ENCODE results near the gene KRT86. TPM values are rescaled to one million over a fixed set of nuclear protein-coding genes. Genes with fewer than 3 reads are reported as not detected.

KRT86 gene
- total RNA-seq, 3 donors from 2014 or later (not counting 1 experiment from before 2014, with no cell fraction given) = 2.0 to 3.6 (median 2.7) TPM

- H3K4me1 ChIP-seq (ENCODE audit: control insufficient read depth, insufficient read depth, low read length) = peaks cover 33% of the 10 kb centered on the region
- intact Hi-C loops (cut with micrococcal nuclease) = loop anchor here (5.0 to 10.0 kb wide), 2 partner anchors 49 to 214 kb away; no protein-coding TSS in a partner anchor
- TF ChIP-seq, protein P1, sequence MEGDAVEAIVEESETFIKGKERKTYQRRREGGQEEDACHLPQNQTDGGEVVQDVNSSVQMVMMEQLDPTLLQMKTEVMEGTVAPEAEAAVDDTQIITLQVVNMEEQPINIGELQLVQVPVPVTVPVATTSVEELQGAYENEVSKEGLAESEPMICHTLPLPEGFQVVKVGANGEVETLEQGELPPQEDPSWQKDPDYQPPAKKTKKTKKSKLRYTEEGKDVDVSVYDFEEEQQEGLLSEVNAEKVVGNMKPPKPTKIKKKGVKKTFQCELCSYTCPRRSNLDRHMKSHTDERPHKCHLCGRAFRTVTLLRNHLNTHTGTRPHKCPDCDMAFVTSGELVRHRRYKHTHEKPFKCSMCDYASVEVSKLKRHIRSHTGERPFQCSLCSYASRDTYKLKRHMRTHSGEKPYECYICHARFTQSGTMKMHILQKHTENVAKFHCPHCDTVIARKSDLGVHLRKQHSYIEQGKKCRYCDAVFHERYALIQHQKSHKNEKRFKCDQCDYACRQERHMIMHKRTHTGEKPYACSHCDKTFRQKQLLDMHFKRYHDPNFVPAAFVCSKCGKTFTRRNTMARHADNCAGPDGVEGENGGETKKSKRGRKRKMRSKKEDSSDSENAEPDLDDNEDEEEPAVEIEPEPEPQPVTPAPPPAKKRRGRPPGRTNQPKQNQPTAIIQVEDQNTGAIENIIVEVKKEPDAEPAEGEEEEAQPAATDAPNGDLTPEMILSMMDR (IDR thresholded peaks at IDR 0.05) = no peak
- H3K4me3 ChIP-seq (ENCODE audit: low read length) = no peak overlapping the region
- Mint-ChIP-seq H3K9me3 (no peaks in the 10 kb centered on the region), H3K36me3 (no peaks in the 10 kb centered on the region), H3K27ac (no peak overlapping the region), H3K27me3 (ENCODE audit: low read depth in 2 of 2) (peaks cover 44 to 49% of the 10 kb centered on the region in 2 donors), H3K4me1 (peaks cover 29 to 34% of the 10 kb centered on the region in 2 donors), H3K4me3 (no peak overlapping the region)
- WGBS (ENCODE audit: insufficient coverage) = 60% methylated on average over 2 of the region's 3 CpGs
- DNase-seq (no peak), ATAC-seq (no peak)
- H3K36me3 ChIP-seq (ENCODE audit: control insufficient read depth, insufficient read depth, low read length) = no peaks in the 10 kb centered on the region
- peaks cover 60% of the 10 kb centered on the region for H3K27me3 ChIP-seq (ENCODE audit: control insufficient read depth, insufficient read depth, low read length)
- no peak overlapping the region for H3K27ac ChIP-seq (ENCODE audit: low read length)
- no peaks in the 10 kb centered on the region for H3K9me3 ChIP-seq (ENCODE audit: control insufficient read depth, insufficient read depth, low read length)
Measured at GRCh38 chr12:52353766-52354165, 79.3 kb downstream of the KRT86 start.

GRCh38 chr12:52354200-52354599 lies 79.8 kb downstream of the KRT86 start:
- TF ChIP-seq, protein P1 (IDR thresholded peaks at IDR 0.05) = no peak
- ATAC-seq = no peak
- H3K9me3 Mint-ChIP-seq = no peaks in the 10 kb centered on the region
- H3K36me3 Mint-ChIP-seq = no peaks in the 10 kb centered on the region
- no peaks in the 10 kb centered on the region for H3K36me3 ChIP-seq (ENCODE audit: control insufficient read depth, insufficient read depth, low read length)
- no peak overlapping the region for H3K27ac Mint-ChIP-seq
- H3K27me3 ChIP-seq (ENCODE audit: control insufficient read depth, insufficient read depth, low read length) = peaks cover 60% of the 10 kb centered on the region
- peaks cover 44 to 47% of the 10 kb centered on the region in 2 donors for H3K27me3 Mint-ChIP-seq (ENCODE audit: low read depth in 2 of 2)
- intact Hi-C loops (cut with micrococcal nuclease) = loop anchor here (5.0 to 10.0 kb wide), 2 partner anchors 49 to 213 kb away; no protein-coding TSS in a partner anchor
- DNase-seq = no peak
- no peaks in the 10 kb centered on the region for H3K9me3 ChIP-seq (ENCODE audit: control insufficient read depth, insufficient read depth, low read length)
- no peak overlapping the region for H3K27ac ChIP-seq (ENCODE audit: low read length)
- peaks cover 33 to 38% of the 10 kb centered on the region in 2 donors for H3K4me1 Mint-ChIP-seq
- H3K4me3 Mint-ChIP-seq = no peak overlapping the region
- WGBS (ENCODE audit: insufficient coverage) = 46% methylated on average over 4 of the region's 5 CpGs
- peaks cover 38% of the 10 kb centered on the region for H3K4me1 ChIP-seq (ENCODE audit: control insufficient read depth, insufficient read depth, low read length)
- no peak overlapping the region for H3K4me3 ChIP-seq (ENCODE audit: low read length)

GRCh38 chr12:52355176-52355575 lies 80.7 kb downstream of the KRT86 start:
- Mint-ChIP-seq H3K27ac (no peak overlapping the region), H3K27me3 (ENCODE audit: low read depth in 2 of 2) (peaks cover 50 to 53% of the 10 kb centered on the region in 2 donors), H3K4me1 (peaks cover 43 to 48% of the 10 kb centered on the region in 2 donors), H3K4me3 (no peak overlapping the region), H3K36me3 (no peaks in the 10 kb centered on the region), H3K9me3 (no peaks in the 10 kb centered on the region)
- peaks cover 47% of the 10 kb centered on the region for H3K4me1 ChIP-seq (ENCODE audit: control insufficient read depth, insufficient read depth, low read length)
- no peak overlapping the region for H3K27ac ChIP-seq (ENCODE audit: low read length)
- intact Hi-C loops (cut with micrococcal nuclease) = loop anchor here (10.0 kb wide), 1 partner anchor 50 kb away; no protein-coding TSS in a partner anchor
- H3K9me3 ChIP-seq (ENCODE audit: control insufficient read depth, insufficient read depth, low read length) = no peaks in the 10 kb centered on the region
- H3K27me3 ChIP-seq (ENCODE audit: control insufficient read depth, insufficient read depth, low read length) = peaks cover 57% of the 10 kb centered on the region
- 95% methylated on average over 8 of the region's 8 CpGs for WGBS (ENCODE audit: insufficient coverage)
- ATAC-seq = no peak
- TF ChIP-seq, protein P1 (IDR thresholded peaks at IDR 0.05) = no peak
- H3K4me3 ChIP-seq (ENCODE audit: low read length) = no peak overlapping the region
- H3K36me3 ChIP-seq (ENCODE audit: control insufficient read depth, insufficient read depth, low read length) = no peaks in the 10 kb centered on the region
- DNase-seq = no peak
